ENCODE data around the gene FREM1. TPM values are rescaled to one million over a fixed set of nuclear protein-coding genes. Genes with fewer than 3 reads are reported as not detected.

FREM1 gene
- 10 to 100 TPM in 1 of 4 donors, 1 to 10 TPM in 3; 2.2 to 12.7 (median 5.7) TPM for total RNA-seq

DNA sequence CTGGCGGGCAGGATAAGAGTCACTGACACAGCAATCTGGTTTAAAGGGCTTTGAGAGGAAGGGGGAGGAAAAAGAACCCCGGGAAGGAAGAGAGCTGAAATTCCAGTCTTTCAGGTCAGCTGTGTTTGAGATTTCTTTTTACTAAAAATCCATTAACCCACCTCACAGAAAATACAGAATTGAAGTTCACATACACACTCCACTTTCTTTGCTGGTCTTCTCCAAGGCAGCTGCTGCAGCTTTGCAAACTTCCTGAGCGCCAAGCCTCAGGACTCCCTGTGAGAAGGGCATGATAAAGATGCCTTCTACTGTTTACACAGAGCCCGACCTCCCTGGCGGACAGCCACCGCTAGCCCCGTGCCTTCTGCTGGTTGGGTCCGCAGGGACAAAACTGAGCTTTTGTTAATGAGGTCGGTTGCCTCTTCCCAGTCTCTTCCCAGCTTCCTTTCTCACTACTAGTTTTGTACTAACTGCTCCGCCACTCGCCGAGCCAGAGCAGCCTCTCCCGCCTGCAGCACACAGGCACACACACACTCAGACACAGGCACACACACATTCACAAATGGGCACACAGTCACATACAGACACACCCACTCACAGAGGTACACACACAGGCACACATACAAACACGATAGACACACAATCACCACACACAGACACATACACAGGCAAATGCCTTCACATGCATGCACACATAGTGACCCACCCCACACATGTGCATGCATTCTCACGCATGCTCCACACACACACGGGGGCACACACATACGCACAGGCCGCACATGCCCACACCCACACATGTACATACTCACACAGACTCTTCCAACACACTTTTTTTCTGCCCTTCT lies at the start of gene FREM1:
FREM1 (minus strand) TSS at position 468 of the 845 bp plus-strand sequence. CDS start 41,451 bp downstream, outside the sequence.
- DNase-seq, result peak; percentile 32
- TF ChIP-seq POLR2AphosphoS5 (IDR thresholded peaks at IDR 0.05) (no peak), EP300 (IDR thresholded peaks at IDR 0.05; ENCODE audit: low read depth) (no peak), POLR2A (IDR thresholded peaks at IDR 0.05) (no peak)
- TF ChIP-seq, protein P1, sequence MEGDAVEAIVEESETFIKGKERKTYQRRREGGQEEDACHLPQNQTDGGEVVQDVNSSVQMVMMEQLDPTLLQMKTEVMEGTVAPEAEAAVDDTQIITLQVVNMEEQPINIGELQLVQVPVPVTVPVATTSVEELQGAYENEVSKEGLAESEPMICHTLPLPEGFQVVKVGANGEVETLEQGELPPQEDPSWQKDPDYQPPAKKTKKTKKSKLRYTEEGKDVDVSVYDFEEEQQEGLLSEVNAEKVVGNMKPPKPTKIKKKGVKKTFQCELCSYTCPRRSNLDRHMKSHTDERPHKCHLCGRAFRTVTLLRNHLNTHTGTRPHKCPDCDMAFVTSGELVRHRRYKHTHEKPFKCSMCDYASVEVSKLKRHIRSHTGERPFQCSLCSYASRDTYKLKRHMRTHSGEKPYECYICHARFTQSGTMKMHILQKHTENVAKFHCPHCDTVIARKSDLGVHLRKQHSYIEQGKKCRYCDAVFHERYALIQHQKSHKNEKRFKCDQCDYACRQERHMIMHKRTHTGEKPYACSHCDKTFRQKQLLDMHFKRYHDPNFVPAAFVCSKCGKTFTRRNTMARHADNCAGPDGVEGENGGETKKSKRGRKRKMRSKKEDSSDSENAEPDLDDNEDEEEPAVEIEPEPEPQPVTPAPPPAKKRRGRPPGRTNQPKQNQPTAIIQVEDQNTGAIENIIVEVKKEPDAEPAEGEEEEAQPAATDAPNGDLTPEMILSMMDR (IDR thresholded peaks at IDR 0.05), result no peak
- H3K4me3 ChIP-seq, result peak within 1 kb of the TSS; percentile 10 to 38 (median 18)
- peaks cover 0 to 47% (median 14%) of the 10 kb centered on the region in 4 donors for H3K4me1 ChIP-seq
- no peaks in the 10 kb centered on the region for H3K27me3 ChIP-seq
- in situ Hi-C loops (cut with MboI; ENCODE audit: low pct_ligation_motif_present in 1 of 4, low pct_unique_long_range_greater_than_20kb in 1 of 4, low sequenced_read_pairs in 3 of 4) (no loop called here), intact Hi-C loops (cut with DNase I; ENCODE audit: low total_unique reads) (loop anchor here (5.0 kb wide), 1 partner anchor 1702 kb away; no protein-coding TSS in a partner anchor)
- no peaks in the 10 kb centered on the region for H3K36me3 ChIP-seq
- WGBS, 2 donors (ENCODE audit: low coverage in 1 of 2), result 22 to 27% methylated on average over 9 to 18 of the region's 18 CpGs
- H3K9me3 ChIP-seq, result no peaks in the 10 kb centered on the region
- peak within 1 kb of the TSS; percentile 53 to 74 (median 67) for H3K27ac ChIP-seq

DNA sequence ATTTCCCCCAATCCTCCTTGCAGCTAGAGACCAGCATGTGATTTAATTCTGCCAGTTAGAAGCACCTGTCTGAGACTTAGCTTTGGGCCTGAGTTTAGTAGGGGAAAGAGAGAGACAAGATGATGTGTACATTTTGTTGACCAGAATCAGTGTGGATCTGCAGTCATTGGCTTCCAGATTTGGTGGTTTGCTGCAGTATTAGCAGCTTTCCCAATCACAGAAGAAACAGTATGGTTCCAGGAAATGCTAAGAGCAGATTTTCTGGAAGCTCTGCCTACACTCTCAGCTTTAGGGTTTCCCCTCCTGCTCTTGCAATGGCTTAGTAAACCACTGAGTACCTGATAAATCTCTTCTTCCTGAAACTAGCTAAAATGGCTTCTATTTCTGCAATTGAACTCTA lies 48.8 kb upstream of the FREM1 start:
- intact Hi-C loops (cut with DNase I; ENCODE audit: low total_unique reads) (no loop called here), in situ Hi-C loops (cut with MboI; ENCODE audit: low pct_ligation_motif_present in 1 of 4, low pct_unique_long_range_greater_than_20kb in 1 of 4, low sequenced_read_pairs in 3 of 4) (no loop called here)
- Histone ChIP-seq H3K36me3 (no peaks in the 10 kb centered on the region), H3K27ac (no peak overlapping the region), H3K9me3 (no peaks in the 10 kb centered on the region), H3K4me3 (no peak overlapping the region), H3K4me1 (no peaks in the 10 kb centered on the region), H3K27me3 (no peaks in the 10 kb centered on the region)
- no peak for TF ChIP-seq POLR2AphosphoS5 (IDR thresholded peaks at IDR 0.05)
- TF ChIP-seq, protein P1 (IDR thresholded peaks at IDR 0.05), result no peak
- TF ChIP-seq EP300 (IDR thresholded peaks at IDR 0.05; ENCODE audit: low read depth), result no peak
- no peak for TF ChIP-seq POLR2A (IDR thresholded peaks at IDR 0.05)
- no peak for DNase-seq

DNA sequence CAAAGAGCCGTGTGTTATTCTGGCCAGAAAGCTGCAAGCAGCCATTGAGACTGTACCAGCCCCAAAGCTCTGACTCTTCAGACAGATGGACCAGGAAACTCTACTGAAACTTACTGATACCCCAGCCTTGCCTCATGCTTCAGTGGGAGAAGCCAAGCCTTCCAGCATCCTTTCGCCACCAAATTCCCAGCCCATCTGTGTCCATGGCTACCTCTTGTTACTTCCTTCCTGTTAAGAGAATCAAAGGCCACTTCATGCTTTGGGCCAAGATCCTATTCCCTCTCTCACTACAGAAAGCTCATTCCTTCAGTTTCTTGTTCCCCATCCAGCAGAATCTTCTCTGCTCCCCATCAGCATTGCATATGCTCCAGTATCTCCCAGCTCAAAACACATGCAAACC lies 46.9 kb upstream of the FREM1 start:
- no peaks in the 10 kb centered on the region for H3K4me1 ChIP-seq
- intact Hi-C loops (cut with DNase I; ENCODE audit: low total_unique reads) (no loop called here), in situ Hi-C loops (cut with MboI; ENCODE audit: low pct_ligation_motif_present in 1 of 4, low pct_unique_long_range_greater_than_20kb in 1 of 4, low sequenced_read_pairs in 3 of 4) (no loop called here)
- H3K4me3 ChIP-seq, result no peak overlapping the region
- no peaks in the 10 kb centered on the region for H3K36me3 ChIP-seq
- 42 to 100% methylated on average over 1 to 2 of the region's 2 CpGs for WGBS, 2 donors (ENCODE audit: low coverage in 1 of 2)
- H3K27ac ChIP-seq, result no peak overlapping the region
- TF ChIP-seq POLR2AphosphoS5 (IDR thresholded peaks at IDR 0.05), result no peak
- no peak for TF ChIP-seq EP300 (IDR thresholded peaks at IDR 0.05; ENCODE audit: low read depth)
- TF ChIP-seq, protein P1 (IDR thresholded peaks at IDR 0.05), result no peak
- TF ChIP-seq POLR2A (IDR thresholded peaks at IDR 0.05), result no peak
- DNase-seq, result no peak
- no peaks in the 10 kb centered on the region for H3K9me3 ChIP-seq
- no peaks in the 10 kb centered on the region for H3K27me3 ChIP-seq

DNA sequence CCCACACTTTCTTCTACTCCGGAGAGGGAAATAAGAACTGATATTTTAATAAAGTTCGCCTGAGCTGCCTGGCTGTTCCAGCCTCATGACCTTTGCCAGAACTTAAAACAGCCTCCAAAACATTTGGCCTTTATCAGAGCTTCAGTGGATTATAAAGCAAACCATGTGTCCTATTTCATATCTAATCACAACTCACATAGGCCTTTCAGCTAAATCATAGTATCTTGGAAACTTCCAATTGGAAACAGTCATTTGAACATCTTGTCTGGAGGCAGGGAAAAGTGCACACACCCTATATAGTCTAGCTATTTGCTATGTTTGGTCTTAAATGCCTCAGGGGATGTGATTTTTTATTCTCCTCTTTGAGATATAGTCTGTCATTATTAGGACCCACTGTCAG lies 46.0 kb upstream of the FREM1 start:
- 73 to 87% methylated on average over 2 of the region's 2 CpGs for WGBS, 2 donors (ENCODE audit: low coverage in 1 of 2)

More for the DNA sequence above, 46.0 kb upstream of the FREM1 start:
- Histone ChIP-seq H3K4me1 (no peaks in the 10 kb centered on the region), H3K27me3 (no peaks in the 10 kb centered on the region), H3K9me3 (no peaks in the 10 kb centered on the region), H3K4me3 (no peak overlapping the region), H3K27ac (no peak overlapping the region), H3K36me3 (no peaks in the 10 kb centered on the region)
- DNase-seq, result no peak
- no peak for TF ChIP-seq POLR2A (IDR thresholded peaks at IDR 0.05)
- TF ChIP-seq EP300 (IDR thresholded peaks at IDR 0.05; ENCODE audit: low read depth), result no peak
- TF ChIP-seq, protein P1 (IDR thresholded peaks at IDR 0.05), result no peak
- TF ChIP-seq POLR2AphosphoS5 (IDR thresholded peaks at IDR 0.05), result no peak
- in situ Hi-C loops (cut with MboI; ENCODE audit: low pct_ligation_motif_present in 1 of 4, low pct_unique_long_range_greater_than_20kb in 1 of 4, low sequenced_read_pairs in 3 of 4) (no loop called here), intact Hi-C loops (cut with DNase I; ENCODE audit: low total_unique reads) (no loop called here)
